GM18520 (cell line): ENCODE results near the gene ABCD2.
"Not testable (repeated sequence)": the region's sequence is repeated elsewhere in the genome, so short reads cannot be mapped to it uniquely, and the experiment has no call there.

Source experiments
- ATAC-seq: cut with Tn5 transposase; IDR thresholded peaks from one replicate; pipeline ENCODE4 v1.9.1; 2021; ENCODE audit not compliant: unreplicated experiment

The ABCD2 gene

GRCh38 chr12:39544211-39544610, 75.4 kb downstream of the ABCD2 start:
- not testable (repeated sequence) for ATAC-seq

- ATAC-seq: no peak
Measured at GRCh38 chr12:39541471-39541870, 78.1 kb downstream of the ABCD2 start.

GRCh38 chr12:39538679-39539104, 80.9 kb downstream of the ABCD2 start:
- ATAC-seq: no peak

- no peak for ATAC-seq
Measured at GRCh38 chr12:39533951-39534350, 85.7 kb downstream of the ABCD2 start.

- ATAC-seq: no peak
Measured at GRCh38 chr12:39532448-39532847, 87.2 kb downstream of the ABCD2 start.

- no peak for ATAC-seq
Measured at GRCh38 chr12:39526974-39527373, 92.6 kb downstream of the ABCD2 start.

GRCh38 chr12:39522167-39522566, 97.4 kb downstream of the ABCD2 start:
- ATAC-seq: not testable (repeated sequence)

- ATAC-seq: no peak
Measured at GRCh38 chr12:39510001-39510400, 109.6 kb downstream of the ABCD2 start.

GRCh38 chr12:39505554-39505953, 114.0 kb downstream of the ABCD2 start:
- no peak for ATAC-seq

- ATAC-seq: no peak
Measured at GRCh38 chr12:39505023-39505422, 114.6 kb downstream of the ABCD2 start.

- no peak for ATAC-seq
Measured at GRCh38 chr12:39503439-39503838, 116.2 kb downstream of the ABCD2 start.

- ATAC-seq: no peak
Measured at GRCh38 chr12:39502726-39503125, 116.9 kb downstream of the ABCD2 start.
